Common myeloid progenitor, CD34-positive (primary cell): Measurements from ENCODE around the gene HSP90AB1.

Source experiments
- CTCF ChIA-PET: fragments of 350-600 bp; sonication (Branson Sonifier 250); formaldehyde crosslinking; loops from one replicate; lab custom pipeline; 2021; ENCODE audit warnings: antibody characterized with exemption; lab: Charles Lee
- POLR2A ChIA-PET: fragments of 350-600 bp; sonication (Branson Sonifier 250); formaldehyde crosslinking; loops from one replicate; lab custom pipeline; 2021; ENCODE audit warnings: antibody characterized with exemption; lab: Charles Lee
- DNase-seq, 3 donors: peaks; one replicate each; pipeline versions ENCODE4 v3.0.0 to v3.0.0-alpha.2; 2013
- H3K27ac ChIP-seq, 2 experiments: 1 replicate in 1 of 2; 2 replicates in 1 of 2; pipeline ENCODE4 v1.7.0; 2013; ENCODE audit warnings: inconsistent platforms in 2 of 2, low read length in 2 of 2, mild to moderate bottlenecking in 2 of 2, low read depth in 1 of 2, moderate library complexity in 1 of 2; ENCODE audit not compliant: severe bottlenecking in 2 of 2, insufficient read depth in 1 of 2, poor library complexity in 1 of 2
- H3K27me3 ChIP-seq, 5 experiments: replicated peaks in 2 of 5; 1 replicate in 3 of 5; 2 replicates in 2 of 5; pipeline versions ENCODE4 v1.6.1 to v1.7.0; 2013; ENCODE audit warnings: low read length in 4 of 5, mild to moderate bottlenecking in 2 of 5, moderate library complexity in 2 of 5, inconsistent platforms in 1 of 5; ENCODE audit not compliant: insufficient read depth in 5 of 5, control insufficient read depth in 4 of 5
- H3K36me3 ChIP-seq, 4 experiments: 1 replicate in 2 of 4; 2 replicates in 2 of 4; pipeline versions ENCODE4 v1.6.1 to v1.7.0; 2013; ENCODE audit warnings: low read length in 3 of 4, control low read depth in 1 of 4, mild to moderate bottlenecking in 1 of 4; ENCODE audit not compliant: control insufficient read depth in 4 of 4, insufficient read depth in 4 of 4
- H3K4me1 ChIP-seq, 4 experiments: 1 replicate in 3 of 4; 2 replicates in 1 of 4; pipeline versions ENCODE4 v1.6.1 to v1.7.1; 2013; ENCODE audit warnings: low read length in 3 of 4, mild to moderate bottlenecking in 3 of 4, control low read depth in 1 of 4, inconsistent platforms in 1 of 4, moderate library complexity in 1 of 4; ENCODE audit not compliant: control insufficient read depth in 4 of 4, insufficient read depth in 4 of 4; ENCODE audit errors: control extremely low read depth in 1 of 4
- H3K4me3 ChIP-seq, 7 experiments: 1 replicate in 4 of 7; 2 replicates in 3 of 7; pipeline versions ENCODE4 v1.5.1 to v1.7.0; 2013; ENCODE audit warnings: mild to moderate bottlenecking in 7 of 7, low read length in 6 of 7, moderate library complexity in 6 of 7, inconsistent platforms in 2 of 7, low read depth in 2 of 7, control low read depth in 1 of 7; ENCODE audit not compliant: insufficient read depth in 4 of 7, control insufficient read depth in 1 of 7; ENCODE audit errors: extremely low read depth in 1 of 7
- H3K9me3 ChIP-seq, 5 experiments: 1 replicate in 4 of 5; 2 replicates in 1 of 5; pipeline versions ENCODE4 v1.6.1 to v1.7.1; 2013; ENCODE audit warnings: low read length in 4 of 5, mild to moderate bottlenecking in 2 of 5, inconsistent platforms in 1 of 5, low read depth in 1 of 5, moderate library complexity in 1 of 5; ENCODE audit not compliant: control insufficient read depth in 4 of 5, insufficient read depth in 2 of 5; ENCODE audit errors: control extremely low read depth in 1 of 5
- WGBS: methylation state at CpG from one replicate; pipeline ENCODE4 v1.1.5; 2013; ENCODE audit not compliant: insufficient coverage; 5-methylcytosine and 5-hydroxymethylcytosine counted together

The HSP90AB1 gene

GRCh38 chr6:44262467-44263353 is 15.8 kb downstream of the HSP90AB1 start:
- ChIA-PET POLR2A (interaction anchor here (3.8 kb wide), 1 partner anchor 15 kb away, joined by 40 read pairs; the partner anchor contains the start of gene HSP90AB1), CTCF (interaction anchor here (0.6 to 2.2 kb wide), 8 partner anchors 9 to 74 kb away, joined by 3 to 10 read pairs (median 4); partner anchors contain the start of gene AARS2)
- peaks cover 8 to 55% (median 34%) of the 10 kb centered on the region in 4 experiments for H3K36me3 ChIP-seq
- 33% methylated on average over 6 of the region's 7 CpGs for WGBS
- no peaks in the 10 kb centered on the region for H3K9me3 ChIP-seq
- H3K4me3 ChIP-seq, result peak overlapping the region in 6 of 7 experiments; percentile 70 to 91 (median 86)
- no peaks in the 10 kb centered on the region for H3K27me3 ChIP-seq
- peak in 1 of 3 donors; percentile 29 for DNase-seq
- H3K27ac ChIP-seq, result peak overlapping the region; percentile 86 to 92
- peaks cover 8 to 52% (median 36%) of the 10 kb centered on the region in 4 experiments for H3K4me1 ChIP-seq

- no peaks in the 10 kb centered on the region for H3K9me3 ChIP-seq
- peak overlapping the region; percentile 86 to 92 for H3K27ac ChIP-seq
- DNase-seq, result peak in 2 of 3 donors; percentile 86
- H3K4me3 ChIP-seq, result peak overlapping the region; percentile 5 to 91 (median 85)
- WGBS, result 0% methylated on average over 4 of the region's 9 CpGs
- peaks cover 8 to 46% (median 30%) of the 10 kb centered on the region in 4 experiments for H3K36me3 ChIP-seq
- H3K27me3 ChIP-seq, result peaks cover 0 to 3% (median 0%) of the 10 kb centered on the region in 5 experiments
- CTCF ChIA-PET, result interaction anchor here (1.0 to 2.0 kb wide), 9 partner anchors 7 to 86 kb away, joined by 3 to 7 read pairs (median 3); partner anchors contain the start of gene AARS2
- POLR2A ChIA-PET, result interaction anchor here (0.7 to 3.8 kb wide), 7 partner anchors 9 to 49 kb away, joined by 3 to 40 read pairs (median 4); partner anchors contain the start of genes AARS2 and HSP90AB1
- H3K4me1 ChIP-seq, result peaks cover 8 to 46% (median 36%) of the 10 kb centered on the region in 4 experiments
Measured at GRCh38 chr6:44263354-44264100, 16.6 kb downstream of the HSP90AB1 start.

- H3K4me1 ChIP-seq, result peaks cover 8 to 46% (median 36%) of the 10 kb centered on the region in 4 experiments
- no peaks in the 10 kb centered on the region for H3K9me3 ChIP-seq
- peak; percentile 77 to 95 (median 91) for DNase-seq
- peak overlapping the region; percentile 70 to 91 (median 85) for H3K4me3 ChIP-seq
- ChIA-PET CTCF (interaction anchor here (0.6 to 2.0 kb wide), 11 partner anchors 8 to 169 kb away, joined by 3 to 7 read pairs (median 3); partner anchors contain the start of gene AARS2), POLR2A (interaction anchor here (0.6 to 3.8 kb wide), 8 partner anchors 10 to 49 kb away, joined by 3 to 40 read pairs (median 4); partner anchors contain the start of genes AARS2 and HSP90AB1)
- H3K27me3 ChIP-seq, result peaks cover 2 to 12% (median 3%) of the 10 kb centered on the region in 5 experiments
- H3K27ac ChIP-seq, result peak overlapping the region; percentile 86 to 92
- 4% methylated on average over 5 of the region's 13 CpGs for WGBS
- peaks cover 8 to 38% (median 22%) of the 10 kb centered on the region in 4 experiments for H3K36me3 ChIP-seq
Measured at GRCh38 chr6:44264154-44265006, 17.5 kb downstream of the HSP90AB1 start.

- peaks cover 8 to 46% (median 39%) of the 10 kb centered on the region in 4 experiments for H3K4me1 ChIP-seq
- POLR2A ChIA-PET, result interaction anchor here (1.0 to 3.8 kb wide), 5 partner anchors 11 to 48 kb away, joined by 4 to 40 read pairs (median 5); partner anchors contain the start of genes AARS2 and HSP90AB1
- peak within 1 kb of the TSS; percentile 70 to 91 (median 85) for H3K4me3 ChIP-seq
- DNase-seq, result peak in 1 of 3 donors; percentile 91
- no peaks in the 10 kb centered on the region for H3K9me3 ChIP-seq
- CTCF ChIA-PET, result interaction anchor here (1.0 to 11.0 kb wide), 12 partner anchors 9 to 170 kb away, joined by 3 to 202 read pairs (median 4); partner anchors contain the start of gene AARS2
- WGBS, result 0% methylated on average over 64 of the region's 72 CpGs
- peak within 1 kb of the TSS; percentile 86 to 92 for H3K27ac ChIP-seq
- peaks cover 4 to 30% (median 15%) of the 10 kb centered on the region in 4 experiments for H3K36me3 ChIP-seq
- H3K27me3 ChIP-seq, result peaks cover 3 to 20% (median 10%) of the 10 kb centered on the region in 5 experiments
Measured at GRCh38 chr6:44265007-44265721, 18.3 kb downstream of the HSP90AB1 start, which contains the start of gene NFKBIE. NFKBIE (minus strand) TSS chr6:44265551; CDS start chr6:44265346, 205 bp downstream.

GRCh38 chr6:44265722-44266233 is 18.9 kb downstream of the HSP90AB1 start:
- Histone ChIP-seq H3K4me3 (peak overlapping the region in 5 of 7 experiments; percentile 70 to 91 (median 88)), H3K27me3 (peaks cover 3 to 20% (median 10%) of the 10 kb centered on the region in 5 experiments), H3K36me3 (peaks cover 2 to 24% (median 12%) of the 10 kb centered on the region in 4 experiments), H3K27ac (no peak overlapping the region), H3K4me1 (peaks cover 8 to 46% (median 40%) of the 10 kb centered on the region in 4 experiments), H3K9me3 (no peaks in the 10 kb centered on the region)
- peak in 2 of 3 donors; percentile 96 to 97 for DNase-seq
- CTCF ChIA-PET, result interaction anchor here (1.0 to 11.0 kb wide), 6 partner anchors 9 to 72 kb away, joined by 3 to 202 read pairs (median 22); partner anchors contain the start of gene AARS2
- POLR2A ChIA-PET, result interaction anchor here (2.1 to 3.8 kb wide), 2 partner anchors 12 to 19 kb away, joined by 12 to 40 read pairs; partner anchors contain the start of gene HSP90AB1
- WGBS, result 66% methylated on average over 11 of the region's 17 CpGs
